Large intestine (tissue), 3 donors: ENCODE data around the gene FAIM2. TPM values are rescaled to one million over a fixed set of nuclear protein-coding genes. Genes with fewer than 3 reads are reported as not detected.

Source experiments
- DNase-seq, 2 donors: peaks; one replicate each; pipeline versions ENCODE4 v3.0.0 to v3.0.0-alpha.2; 2013
- H3K27ac ChIP-seq: one replicate; pipeline ENCODE4 v1.5.1; 2013; ENCODE audit warnings: low read length
- H3K27me3 ChIP-seq: 2 replicates; pipeline ENCODE4 v1.6.1; 2013; ENCODE audit warnings: low read length; ENCODE audit not compliant: control insufficient read depth, insufficient read depth
- H3K36me3 ChIP-seq: 2 replicates; pipeline ENCODE4 v1.6.1; 2013; ENCODE audit warnings: low read length; ENCODE audit not compliant: control insufficient read depth, insufficient read depth
- H3K4me1 ChIP-seq: one replicate; pipeline ENCODE4 v1.6.1; 2013; ENCODE audit warnings: low read length; ENCODE audit not compliant: control insufficient read depth, insufficient read depth
- H3K4me3 ChIP-seq: one replicate; pipeline ENCODE4 v1.5.1; 2013; ENCODE audit warnings: low read length
- H3K9me3 ChIP-seq: one replicate; pipeline ENCODE4 v1.6.1; 2013; ENCODE audit warnings: mild to moderate bottlenecking, low read depth, low read length, moderate library complexity; ENCODE audit not compliant: control insufficient read depth
- WGBS: methylation state at CpG from one replicate; pipeline ENCODE4 v1.1.5; 2013; ENCODE audit warnings: low lambda C conversion rate; ENCODE audit not compliant: insufficient coverage; 5-methylcytosine and 5-hydroxymethylcytosine counted together
- polyA plus RNA-seq: library from polyadenylated mRNA; unstranded; fragments of 120-200 nt; gene quantifications from one replicate; pipeline ENCODE4 v1.2.1, GENCODE V29; 2013

The FAIM2 gene
- polyA plus RNA-seq, 1 donor, result 8.9 TPM

GRCh38 chr12:49842519-49843352, 61.0 kb downstream of the FAIM2 start, which contains the start of gene BCDIN3D:
TSS of gene BCDIN3D (minus strand) at chr12:49843106. CDS start at chr12:49843087, 19 bp downstream.
- H3K27me3 ChIP-seq, result no peaks in the 10 kb centered on the region
- peak within 1 kb of the TSS; percentile 68 for H3K4me3 ChIP-seq
- H3K9me3 ChIP-seq, result no peaks in the 10 kb centered on the region
- H3K27ac ChIP-seq, result peak within 1 kb of the TSS; percentile 89
- H3K36me3 ChIP-seq, result peaks cover 3% of the 10 kb centered on the region
- DNase-seq, result peak; percentile 88 to 95
- no CpG with 5 or more reads among the region's 55 CpGs for WGBS
- H3K4me1 ChIP-seq, result peaks cover 10% of the 10 kb centered on the region

- H3K4me1 ChIP-seq, result peaks cover 10% of the 10 kb centered on the region
- H3K36me3 ChIP-seq, result peaks cover 3% of the 10 kb centered on the region
- H3K27me3 ChIP-seq, result no peaks in the 10 kb centered on the region
- H3K9me3 ChIP-seq, result no peaks in the 10 kb centered on the region
- H3K27ac ChIP-seq, result no peak overlapping the region
- no CpG with 5 or more reads among the region's 3 CpGs for WGBS
- H3K4me3 ChIP-seq, result no peak overlapping the region
- peak in 1 of 2 donors; percentile 31 for DNase-seq
Measured at GRCh38 chr12:49838973-49839633, 64.6 kb downstream of the FAIM2 start.

GRCh38 chr12:49832836-49833421, 70.8 kb downstream of the FAIM2 start:
- no peak overlapping the region for H3K27ac ChIP-seq
- H3K4me1 ChIP-seq, result peaks cover 3% of the 10 kb centered on the region
- H3K27me3 ChIP-seq, result no peaks in the 10 kb centered on the region
- no peak for DNase-seq
- WGBS, result 60% methylated on average over 1 of the region's 5 CpGs
- H3K4me3 ChIP-seq, result no peak overlapping the region
- H3K36me3 ChIP-seq, result peaks cover under 1% of the 10 kb centered on the region
- H3K9me3 ChIP-seq, result no peaks in the 10 kb centered on the region

DNA sequence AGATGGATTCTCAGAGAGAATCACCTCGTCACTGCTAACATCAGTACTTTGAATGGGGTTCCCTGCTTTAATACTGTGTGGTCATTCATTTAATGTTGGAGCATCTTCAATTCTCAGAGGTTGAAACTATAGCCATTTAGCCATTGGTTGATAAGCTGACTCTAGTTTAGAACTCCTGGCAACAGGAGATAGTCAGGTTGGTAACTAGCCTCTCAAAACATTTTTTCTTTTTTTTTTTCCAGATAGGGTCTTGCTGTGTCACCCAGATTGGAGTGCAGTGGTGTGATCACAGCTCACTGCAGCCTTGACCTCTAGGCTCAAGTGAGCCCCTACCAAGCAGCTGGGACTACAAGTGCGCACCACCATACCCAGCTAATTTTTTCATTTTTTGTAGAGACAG, 72.0 kb downstream of the FAIM2 start:
- DNase-seq, result no peak
- Histone ChIP-seq H3K27ac (no peak overlapping the region), H3K36me3 (no peaks in the 10 kb centered on the region), H3K4me3 (no peak overlapping the region), H3K9me3 (no peaks in the 10 kb centered on the region), H3K4me1 (peaks cover 8% of the 10 kb centered on the region), H3K27me3 (no peaks in the 10 kb centered on the region)
- no CpG with 5 or more reads among the region's 2 CpGs for WGBS

- peak within 1 kb of the TSS; percentile 80 for H3K4me3 ChIP-seq
- H3K27me3 ChIP-seq, result no peaks in the 10 kb centered on the region
- peak; percentile 93 to 97 for DNase-seq
- peaks cover 16% of the 10 kb centered on the region for H3K4me1 ChIP-seq
- no CpG with 5 or more reads among the region's 61 CpGs for WGBS
- H3K9me3 ChIP-seq, result no peaks in the 10 kb centered on the region
- H3K27ac ChIP-seq, result peak within 1 kb of the TSS; percentile 62
- no peaks in the 10 kb centered on the region for H3K36me3 ChIP-seq
Measured at GRCh38 chr12:49828133-49829091, 75.3 kb downstream of the FAIM2 start, which contains the start of gene NCKAP5L. TSS of gene NCKAP5L (minus strand) at chr12:49828413. CDS start at chr12:49804044, 24,369 bp downstream.

- Histone ChIP-seq H3K36me3 (no peaks in the 10 kb centered on the region), H3K27ac (peak overlapping the region; percentile 62), H3K4me3 (peak overlapping the region; percentile 80), H3K27me3 (no peaks in the 10 kb centered on the region), H3K9me3 (no peaks in the 10 kb centered on the region), H3K4me1 (peaks cover 17% of the 10 kb centered on the region)
- no CpG with 5 or more reads among the region's 38 CpGs for WGBS
- peak in 1 of 2 donors; percentile 62 for DNase-seq
Measured at GRCh38 chr12:49827401-49828099, 76.2 kb downstream of the FAIM2 start.

- H3K27me3 ChIP-seq, result no peaks in the 10 kb centered on the region
- H3K36me3 ChIP-seq, result no peaks in the 10 kb centered on the region
- peaks cover 17% of the 10 kb centered on the region for H3K4me1 ChIP-seq
- peak overlapping the region; percentile 62 for H3K27ac ChIP-seq
- H3K9me3 ChIP-seq, result no peaks in the 10 kb centered on the region
- WGBS, result no CpG with 5 or more reads among the region's 6 CpGs
- no peak for DNase-seq
- H3K4me3 ChIP-seq, result peak overlapping the region; percentile 80
Measured at GRCh38 chr12:49827051-49827400, 76.7 kb downstream of the FAIM2 start.

DNA sequence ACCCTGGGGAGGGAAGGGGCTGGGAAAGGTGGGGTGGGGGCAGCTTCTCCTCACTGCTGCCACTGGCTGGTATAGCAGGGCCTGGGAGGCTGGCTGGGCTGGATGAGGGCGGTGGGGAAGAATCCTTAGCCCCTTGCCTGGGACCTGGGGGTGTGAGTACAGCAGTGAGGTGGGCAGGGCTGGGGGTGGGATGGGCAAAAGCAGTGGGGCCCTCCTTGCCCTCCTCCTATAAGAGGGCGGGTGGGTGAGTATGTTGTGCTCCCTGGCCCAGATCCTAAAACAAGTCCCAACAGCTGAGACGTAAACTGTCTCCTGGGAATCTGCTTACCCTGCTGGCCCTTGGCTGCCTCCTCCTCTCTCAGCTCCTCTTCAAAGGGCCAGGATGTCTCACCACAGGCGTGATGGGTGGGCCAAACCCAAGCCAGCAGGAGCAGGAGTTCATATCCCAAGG, 77.7 kb downstream of the FAIM2 start:
- no peak for DNase-seq
- no peak overlapping the region for H3K4me3 ChIP-seq

DNA sequence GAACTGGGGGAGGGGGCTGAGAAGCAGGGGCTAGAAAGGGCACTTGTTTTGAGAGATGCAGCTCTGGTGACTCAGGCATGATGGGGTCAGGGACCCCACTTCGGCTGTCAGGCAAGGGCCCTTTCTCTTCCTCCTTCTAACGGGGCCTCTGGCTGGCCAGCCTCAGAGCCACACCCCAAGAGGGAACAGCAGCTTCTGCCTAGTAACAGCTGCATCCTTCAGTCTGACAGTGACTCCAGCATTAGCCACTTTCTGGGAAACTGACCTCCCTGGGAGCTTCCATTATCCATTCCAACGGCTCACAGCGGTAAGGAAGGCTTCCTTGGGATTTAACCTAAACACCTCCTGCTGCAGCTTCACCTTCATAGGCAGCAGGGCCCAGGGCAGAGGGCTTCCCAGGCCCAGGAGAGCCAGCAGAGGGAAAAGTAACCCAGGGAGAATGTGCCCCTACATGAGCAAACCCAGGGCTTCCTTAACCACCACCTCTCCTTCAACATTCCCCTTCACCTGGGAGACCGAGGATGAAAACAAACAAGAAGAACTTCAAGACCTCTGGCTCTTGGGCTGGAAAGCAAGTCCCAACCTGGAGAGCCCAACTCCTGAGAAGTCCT, 78.2 kb downstream of the FAIM2 start:
- Histone ChIP-seq H3K36me3 (no peaks in the 10 kb centered on the region), H3K27ac (no peak overlapping the region), H3K27me3 (no peaks in the 10 kb centered on the region), H3K9me3 (no peaks in the 10 kb centered on the region), H3K4me3 (no peak overlapping the region), H3K4me1 (peaks cover 17% of the 10 kb centered on the region)
- no peak for DNase-seq
- no CpG with 5 or more reads among the region's 5 CpGs for WGBS

More for the DNA sequence above, 77.7 kb downstream of the FAIM2 start:
- Histone ChIP-seq H3K27ac (no peak overlapping the region), H3K27me3 (no peaks in the 10 kb centered on the region), H3K9me3 (no peaks in the 10 kb centered on the region), H3K4me1 (peaks cover 17% of the 10 kb centered on the region), H3K36me3 (no peaks in the 10 kb centered on the region)
- no CpG with 5 or more reads among the region's 4 CpGs for WGBS
